Retinal pigment epithelial cell (primary cell): Measurements from ENCODE around the gene ZNF425.

Source experiments
- DNase-seq: peaks from one replicate; pipeline ENCODE4 v3.0.0-alpha.2; 2010; ENCODE audit warnings: low read depth
- H3K4me3 ChIP-seq: 2 replicates; pipeline ENCODE4 v1.5.1; 2011; ENCODE audit warnings: mild to moderate bottlenecking, low read length, control low read depth, moderate library complexity
- TF ChIP-seq, protein P1 (sequence below): conservative IDR thresholded peaks from 2 replicates; pipeline ENCODE4 v1.5.1; 2011; ENCODE audit warnings: low read depth, low read length, control low read depth, inconsistent platforms

ZNF425 gene

DNA sequence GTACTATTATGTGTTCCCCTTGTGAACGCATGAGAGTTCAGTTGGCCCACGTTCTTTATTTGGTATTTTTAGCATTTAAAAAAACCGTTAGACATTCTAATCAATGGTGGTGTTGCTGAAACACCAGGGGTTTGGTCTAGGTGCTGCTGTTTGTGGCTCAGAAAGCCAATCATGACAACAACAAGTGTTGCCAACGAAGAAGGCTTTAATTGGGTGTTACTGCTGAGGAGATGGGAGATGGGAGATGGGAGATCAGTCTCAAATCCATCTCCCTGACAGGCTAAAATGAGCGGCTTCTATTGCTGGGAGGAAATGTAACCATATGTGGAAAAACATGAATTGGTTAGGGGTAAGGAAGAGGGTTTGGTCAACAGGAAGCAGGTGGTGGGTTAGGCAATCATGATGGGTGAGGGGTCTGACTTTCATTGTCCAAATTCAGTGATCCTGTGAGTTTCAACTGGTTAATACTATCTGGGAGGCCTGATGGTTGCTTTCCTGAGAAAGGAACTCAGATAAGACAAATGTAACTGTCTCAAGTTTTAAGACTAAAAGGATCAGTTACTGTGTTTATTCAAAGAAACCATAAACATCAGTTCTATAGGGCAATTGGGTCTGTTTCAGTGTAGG, 4.6 kb upstream of the ZNF425 start:
- DNase-seq, result no peak
- H3K4me3 ChIP-seq, result no peak overlapping the region
- TF ChIP-seq, protein P1, sequence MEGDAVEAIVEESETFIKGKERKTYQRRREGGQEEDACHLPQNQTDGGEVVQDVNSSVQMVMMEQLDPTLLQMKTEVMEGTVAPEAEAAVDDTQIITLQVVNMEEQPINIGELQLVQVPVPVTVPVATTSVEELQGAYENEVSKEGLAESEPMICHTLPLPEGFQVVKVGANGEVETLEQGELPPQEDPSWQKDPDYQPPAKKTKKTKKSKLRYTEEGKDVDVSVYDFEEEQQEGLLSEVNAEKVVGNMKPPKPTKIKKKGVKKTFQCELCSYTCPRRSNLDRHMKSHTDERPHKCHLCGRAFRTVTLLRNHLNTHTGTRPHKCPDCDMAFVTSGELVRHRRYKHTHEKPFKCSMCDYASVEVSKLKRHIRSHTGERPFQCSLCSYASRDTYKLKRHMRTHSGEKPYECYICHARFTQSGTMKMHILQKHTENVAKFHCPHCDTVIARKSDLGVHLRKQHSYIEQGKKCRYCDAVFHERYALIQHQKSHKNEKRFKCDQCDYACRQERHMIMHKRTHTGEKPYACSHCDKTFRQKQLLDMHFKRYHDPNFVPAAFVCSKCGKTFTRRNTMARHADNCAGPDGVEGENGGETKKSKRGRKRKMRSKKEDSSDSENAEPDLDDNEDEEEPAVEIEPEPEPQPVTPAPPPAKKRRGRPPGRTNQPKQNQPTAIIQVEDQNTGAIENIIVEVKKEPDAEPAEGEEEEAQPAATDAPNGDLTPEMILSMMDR, result no peak

DNA sequence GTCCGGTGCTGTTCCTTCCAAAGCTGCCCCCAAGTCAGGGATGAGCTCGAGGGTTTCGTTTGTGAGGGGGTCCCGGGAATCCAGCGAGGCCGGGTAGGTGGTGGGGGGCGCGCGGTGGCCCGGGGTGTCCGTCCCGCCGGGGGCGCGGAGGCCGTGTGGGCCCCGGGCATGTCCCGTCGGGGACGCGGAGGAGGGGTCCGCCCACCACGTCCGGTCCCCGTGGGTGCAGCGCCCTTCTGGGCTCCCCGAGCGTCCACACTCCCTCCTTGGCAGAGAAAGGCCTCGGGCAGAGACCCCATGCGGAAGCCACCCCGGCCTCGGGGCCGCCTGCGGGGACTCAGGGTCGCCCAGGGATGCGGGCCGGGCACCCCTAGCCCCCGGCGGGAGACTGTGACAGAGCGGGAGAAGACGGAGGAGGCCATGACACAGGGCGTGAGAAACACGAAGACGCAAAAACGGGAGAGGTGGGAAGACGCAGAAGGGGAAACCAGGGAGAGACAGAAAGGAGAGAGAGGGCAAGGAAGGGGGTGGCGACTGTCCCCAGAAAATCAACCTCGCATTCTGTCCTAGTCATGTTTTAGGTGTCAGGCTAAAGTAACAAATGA, 640 bp upstream of the ZNF425 start:
- peak overlapping the region; percentile 91 for H3K4me3 ChIP-seq
- TF ChIP-seq, protein P1, result no peak
- DNase-seq, result no peak

DNA sequence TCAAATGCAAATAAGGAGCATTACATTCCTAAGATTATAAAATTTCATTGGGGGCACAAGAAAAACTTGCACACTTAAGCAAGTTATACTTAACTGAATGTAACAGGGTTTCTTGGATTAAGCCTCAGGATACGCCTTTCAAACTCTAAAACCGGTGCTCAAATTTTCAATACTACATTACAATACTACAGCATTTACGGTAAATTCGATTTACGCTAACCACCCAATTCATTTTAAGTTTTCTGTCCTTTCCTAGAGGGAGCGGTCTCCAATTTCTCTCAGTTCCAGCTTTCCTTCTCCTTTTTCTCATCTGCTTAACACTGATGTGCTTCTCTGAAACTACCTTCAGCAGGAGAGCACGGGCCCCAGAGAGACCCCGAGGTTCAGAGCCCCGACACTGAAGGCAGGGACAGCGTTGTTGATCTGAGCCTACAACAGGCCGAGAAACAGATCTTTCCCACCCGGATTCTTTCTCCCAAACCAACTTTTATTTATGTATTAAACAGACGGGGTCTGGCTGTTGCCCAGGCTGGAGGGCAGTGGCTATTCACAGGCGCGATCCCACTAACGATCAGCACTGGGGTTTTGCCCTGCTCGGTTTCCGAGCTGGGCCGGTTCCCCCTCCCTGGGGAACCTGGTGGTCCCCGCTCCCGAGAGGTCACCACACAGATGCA, 798 bp downstream of the ZNF425 start:
- TF ChIP-seq, protein P1, result no peak
- H3K4me3 ChIP-seq, result peak overlapping the region; percentile 91
- no peak for DNase-seq

DNA sequence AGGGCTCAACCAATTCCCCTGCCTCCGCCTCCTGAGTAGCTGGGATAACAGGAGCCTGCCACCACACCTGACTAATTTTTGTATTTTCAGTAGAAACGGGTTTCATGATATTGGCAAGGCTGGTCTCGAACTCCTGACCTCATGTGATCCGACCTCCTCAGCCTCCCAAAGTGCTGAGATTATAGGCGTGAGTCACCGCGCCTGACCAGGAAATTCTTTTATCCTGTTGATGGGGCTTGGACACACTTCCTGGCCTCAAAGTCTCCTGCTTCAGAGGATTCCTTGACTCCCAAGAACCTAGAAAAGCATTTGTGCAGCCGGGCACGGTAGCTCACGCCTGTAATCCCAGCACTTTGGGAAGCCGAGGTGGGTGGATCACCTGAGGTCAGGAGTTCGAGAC, 16.2 kb downstream of the ZNF425 start:
- no peak for DNase-seq

GRCh38 chr7:149104749-149105148, 21.4 kb downstream of the ZNF425 start:
- TF ChIP-seq, protein P1, result no peak
- DNase-seq, result no peak
- H3K4me3 ChIP-seq, result no peak overlapping the region

More for the DNA sequence above, 16.2 kb downstream of the ZNF425 start:
- H3K4me3 ChIP-seq, result no peak overlapping the region
- TF ChIP-seq, protein P1, result no peak

GRCh38 chr7:149104214-149104613, 21.9 kb downstream of the ZNF425 start:
- no peak for DNase-seq
- TF ChIP-seq, protein P1, result no peak

More at GRCh38 chr7:149104214-149104613, 21.9 kb downstream of the ZNF425 start:
- H3K4me3 ChIP-seq, result no peak overlapping the region
